Sigmoid colon (tissue), 4 donors: ENCODE data around the gene MRC2.

Experiments used
- CTCF ChIP-seq, 4 experiments: fragments of 450-650 bp in 3 of 4; fragments of 200-600 bp in 1 of 4; IDR thresholded peaks; one replicate each; pipeline ENCODE4 v1.5.1; 2016 to 2019; ENCODE audit warnings: antibody characterized with exemption in 4 of 4, mild to moderate bottlenecking in 3 of 4, moderate library complexity in 2 of 4
- EP300 ChIP-seq, 4 donors: sonication (generic); formaldehyde crosslinking; IDR thresholded peaks; one replicate each; pipeline ENCODE4 v1.6.1; 2017; ENCODE audit warnings: antibody characterized with exemption in 4 of 4
- POLR2A ChIP-seq, 2 donors: fragments of 450-650 bp; IDR thresholded peaks; one replicate each; pipeline ENCODE4 v1.6.1; 2016; ENCODE audit warnings: antibody characterized with exemption in 2 of 2, mild to moderate bottlenecking in 2 of 2, moderate library complexity in 2 of 2

GRCh38 chr17:62663304-62663703, 35.8 kb downstream of the MRC2 start:
- TF ChIP-seq CTCF (IDR thresholded peaks at IDR 0.05), result no peak
- no peak for TF ChIP-seq POLR2A (IDR thresholded peaks at IDR 0.05)
- TF ChIP-seq EP300 (IDR thresholded peaks at IDR 0.05), result no peak
